ENCODE measurements around the gene VSTM2B.
"Not testable (repeated sequence)": the region's sequence is repeated elsewhere in the genome, so short reads cannot be mapped to it uniquely, and the experiment has no call there.

Gene VSTM2B

DNA sequence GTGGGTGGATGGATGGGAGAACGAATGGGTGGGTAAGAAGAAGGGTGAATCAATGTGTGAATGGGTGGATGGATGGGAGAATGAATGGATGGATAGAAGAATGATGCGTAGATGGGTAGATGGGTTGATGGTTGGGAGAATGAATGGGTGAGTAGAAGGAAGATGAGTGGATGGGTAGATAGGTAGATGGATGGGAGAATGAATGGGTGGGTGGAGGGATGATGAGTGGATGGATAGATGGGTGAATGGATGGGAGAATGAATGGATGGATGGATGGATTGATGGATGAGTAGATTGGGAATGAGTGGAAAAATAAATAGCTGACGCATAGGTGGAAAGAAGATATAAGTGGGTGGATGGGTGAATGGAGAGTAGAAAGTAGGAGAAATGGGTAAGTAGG lies 16.5 kb downstream of the VSTM2B start:
- no peak overlapping the region for H3K4me3 ChIP-seq (ENCODE audit: low read depth, low read length)
- no peak for DNase-seq (ENCODE audit: low read depth)
- TF ChIP-seq MYC (IDR thresholded peaks at IDR 0.05; ENCODE audit: low read depth, low read length) (no peak), CTCF (IDR thresholded peaks at IDR 0.05; ENCODE audit: low read depth, low read length) (no peak), POLR2A (IDR thresholded peaks at IDR 0.05; ENCODE audit: extremely low read depth, insufficient read length) (no peak)
- TF ChIP-seq, protein P1, sequence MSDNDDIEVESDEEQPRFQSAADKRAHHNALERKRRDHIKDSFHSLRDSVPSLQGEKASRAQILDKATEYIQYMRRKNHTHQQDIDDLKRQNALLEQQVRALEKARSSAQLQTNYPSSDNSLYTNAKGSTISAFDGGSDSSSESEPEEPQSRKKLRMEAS (IDR thresholded peaks at IDR 0.05; ENCODE audit: low read depth, low read length), result no peak

GRCh38 chr19:29542776-29543175 lies 17.0 kb downstream of the VSTM2B start:
- TF ChIP-seq CTCF (IDR thresholded peaks at IDR 0.05; ENCODE audit: low read depth, low read length), result no peak
- TF ChIP-seq, protein P1 (IDR thresholded peaks at IDR 0.05; ENCODE audit: low read depth, low read length), result no peak
- TF ChIP-seq POLR2A (IDR thresholded peaks at IDR 0.05; ENCODE audit: extremely low read depth, insufficient read length), result no peak
- TF ChIP-seq MYC (IDR thresholded peaks at IDR 0.05; ENCODE audit: low read depth, low read length), result no peak
- H3K4me3 ChIP-seq (ENCODE audit: low read depth, low read length), result no peak overlapping the region
- DNase-seq (ENCODE audit: low read depth), result no peak

DNA sequence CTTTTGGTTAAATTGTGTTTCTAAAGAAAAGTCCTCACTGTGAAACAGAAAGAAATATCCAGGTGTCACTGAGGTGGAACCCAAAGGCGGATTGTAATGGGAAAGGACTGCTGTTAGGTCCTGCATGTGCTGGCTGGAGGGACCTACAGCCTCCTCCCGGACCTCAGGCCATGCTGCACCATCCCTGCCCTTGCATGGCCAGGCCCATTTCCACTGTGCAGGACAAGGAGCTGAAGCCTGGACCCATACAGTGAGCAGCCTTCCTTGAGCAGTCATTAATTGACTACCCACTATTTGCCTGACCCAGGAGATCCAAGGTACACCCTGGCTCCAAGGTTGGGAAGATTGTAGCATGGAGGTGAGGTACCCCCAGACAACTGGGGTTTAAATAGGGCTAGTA lies 17.6 kb downstream of the VSTM2B start:
- TF ChIP-seq MYC (IDR thresholded peaks at IDR 0.05; ENCODE audit: low read depth, low read length), result no peak
- TF ChIP-seq CTCF (IDR thresholded peaks at IDR 0.05; ENCODE audit: low read depth, low read length), result no peak
- TF ChIP-seq, protein P1 (IDR thresholded peaks at IDR 0.05; ENCODE audit: low read depth, low read length), result no peak
- no peak for TF ChIP-seq POLR2A (IDR thresholded peaks at IDR 0.05; ENCODE audit: extremely low read depth, insufficient read length)
- no peak overlapping the region for H3K4me3 ChIP-seq (ENCODE audit: low read depth, low read length)
- no peak for DNase-seq (ENCODE audit: low read depth)

GRCh38 chr19:29544656-29545360 lies 19.0 kb downstream of the VSTM2B start:
- no peak overlapping the region for H3K4me3 ChIP-seq (ENCODE audit: low read depth, low read length)
- DNase-seq (ENCODE audit: low read depth), result no peak
- TF ChIP-seq CTCF (IDR thresholded peaks at IDR 0.05; ENCODE audit: low read depth, low read length), result no peak
- no peak for TF ChIP-seq POLR2A (IDR thresholded peaks at IDR 0.05; ENCODE audit: extremely low read depth, insufficient read length)
- no peak for TF ChIP-seq MYC (IDR thresholded peaks at IDR 0.05; ENCODE audit: low read depth, low read length)
- TF ChIP-seq, protein P1 (IDR thresholded peaks at IDR 0.05; ENCODE audit: low read depth, low read length), result no peak

GRCh38 chr19:29545447-29545846 lies 19.7 kb downstream of the VSTM2B start:
- H3K4me3 ChIP-seq (ENCODE audit: low read depth, low read length); DNase-seq (ENCODE audit: low read depth): not testable (repeated sequence)

DNA sequence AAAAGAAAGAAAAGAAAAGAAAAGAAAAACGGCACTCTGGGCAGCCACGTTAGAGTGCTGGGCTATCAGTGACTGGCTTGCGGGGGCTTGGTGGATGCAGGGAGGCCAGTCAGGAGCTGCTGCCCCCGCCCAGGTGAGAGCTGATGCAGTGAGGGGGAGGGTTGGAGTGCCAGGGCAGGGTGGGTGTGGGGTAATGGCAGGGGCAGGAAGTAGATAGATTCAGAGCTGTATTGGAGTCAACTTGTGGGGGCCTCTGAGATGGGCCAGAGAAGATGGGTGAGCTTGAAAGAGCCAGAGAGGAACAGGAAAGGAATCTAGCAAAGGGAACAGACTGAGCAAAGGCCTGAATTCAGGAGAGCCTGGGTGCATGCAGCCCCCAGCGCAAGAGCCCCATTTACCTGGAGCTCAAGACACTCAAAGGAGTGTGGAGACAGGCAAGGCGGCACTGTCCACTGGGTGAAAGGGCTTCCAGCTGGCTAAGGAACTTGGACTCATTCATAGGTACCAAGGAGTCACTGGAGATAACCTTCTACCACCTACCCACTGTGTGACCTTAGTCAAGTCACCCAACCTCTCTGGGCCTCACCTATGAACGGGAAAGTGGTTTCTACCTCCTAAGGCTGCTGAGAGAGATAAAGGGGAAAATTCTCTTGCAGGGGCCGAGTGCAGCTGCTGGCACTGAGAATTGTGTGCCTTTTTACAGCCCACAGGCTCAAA lies 20.2 kb downstream of the VSTM2B start:
- no peak for TF ChIP-seq MYC (IDR thresholded peaks at IDR 0.05; ENCODE audit: low read depth, low read length)
- no peak for TF ChIP-seq POLR2A (IDR thresholded peaks at IDR 0.05; ENCODE audit: extremely low read depth, insufficient read length)
- no peak for TF ChIP-seq CTCF (IDR thresholded peaks at IDR 0.05; ENCODE audit: low read depth, low read length)
- TF ChIP-seq, protein P1 (IDR thresholded peaks at IDR 0.05; ENCODE audit: low read depth, low read length), result no peak
- H3K4me3 ChIP-seq (ENCODE audit: low read depth, low read length), result no peak overlapping the region
- no peak for DNase-seq (ENCODE audit: low read depth)
